ENCODE results near the gene DVL2. TPM values are rescaled to one million over a fixed set of nuclear protein-coding genes. Genes with fewer than 3 reads are reported as not detected.
A peak's percentile ranks its signal among the peaks of the same experiment; 100 is the strongest.

DVL2 gene
- total RNA-seq, 1 donor from 2014 or later: 93.9 TPM

DNA sequence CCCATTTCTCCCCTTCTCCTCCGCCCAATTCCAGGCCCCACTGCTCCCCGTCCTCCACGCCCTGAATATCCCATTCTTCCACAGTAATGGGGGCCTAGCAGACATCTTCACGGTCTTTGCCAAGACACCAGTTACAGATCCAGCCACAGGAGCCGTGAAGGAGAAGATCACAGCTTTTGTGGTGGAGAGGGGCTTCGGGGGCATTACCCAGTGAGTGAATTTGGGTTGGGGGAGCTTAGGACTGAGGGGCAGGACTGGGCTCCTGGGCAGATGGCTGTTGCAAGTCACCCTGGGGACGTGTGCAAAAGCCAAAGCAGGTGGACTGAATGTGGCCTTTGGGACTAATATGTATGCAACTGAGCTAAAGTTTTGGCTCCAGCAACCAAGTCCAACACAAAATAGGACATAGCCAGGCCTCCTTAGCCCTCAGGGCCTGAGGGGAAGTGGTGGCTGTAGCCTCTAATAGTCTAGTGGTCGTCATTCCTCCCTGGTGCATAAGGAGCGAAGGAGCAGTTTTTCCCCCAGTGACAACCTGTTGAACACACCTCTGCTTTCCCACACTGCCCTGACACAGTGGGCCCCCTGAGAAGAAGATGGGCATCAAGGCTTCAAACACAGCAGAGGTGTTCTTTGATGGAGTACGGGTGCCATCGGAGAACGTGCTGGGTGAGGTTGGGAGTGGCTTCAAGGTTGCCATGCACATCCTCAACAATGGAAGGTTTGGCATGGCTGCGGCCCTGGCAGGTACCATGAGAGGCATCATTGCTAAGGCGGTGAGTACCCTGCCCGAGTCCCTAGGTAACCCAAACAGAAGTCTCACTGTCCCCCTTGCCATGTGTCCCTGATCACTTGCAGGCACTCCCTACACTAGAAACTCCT is 12.0 kb downstream of the DVL2 start:
- Mint-ChIP-seq H3K36me3 (peaks cover 8% of the 10 kb centered on the region), H3K4me3 (peak overlapping the region; percentile 97), H3K27me3 (no peaks in the 10 kb centered on the region), H3K4me1 (ENCODE audit: unreplicated experiment) (peaks cover 31% of the 10 kb centered on the region), H3K9me3 (no peaks in the 10 kb centered on the region), H3K27ac (peak overlapping the region; percentile 50)
- TF ChIP-seq, protein P1, sequence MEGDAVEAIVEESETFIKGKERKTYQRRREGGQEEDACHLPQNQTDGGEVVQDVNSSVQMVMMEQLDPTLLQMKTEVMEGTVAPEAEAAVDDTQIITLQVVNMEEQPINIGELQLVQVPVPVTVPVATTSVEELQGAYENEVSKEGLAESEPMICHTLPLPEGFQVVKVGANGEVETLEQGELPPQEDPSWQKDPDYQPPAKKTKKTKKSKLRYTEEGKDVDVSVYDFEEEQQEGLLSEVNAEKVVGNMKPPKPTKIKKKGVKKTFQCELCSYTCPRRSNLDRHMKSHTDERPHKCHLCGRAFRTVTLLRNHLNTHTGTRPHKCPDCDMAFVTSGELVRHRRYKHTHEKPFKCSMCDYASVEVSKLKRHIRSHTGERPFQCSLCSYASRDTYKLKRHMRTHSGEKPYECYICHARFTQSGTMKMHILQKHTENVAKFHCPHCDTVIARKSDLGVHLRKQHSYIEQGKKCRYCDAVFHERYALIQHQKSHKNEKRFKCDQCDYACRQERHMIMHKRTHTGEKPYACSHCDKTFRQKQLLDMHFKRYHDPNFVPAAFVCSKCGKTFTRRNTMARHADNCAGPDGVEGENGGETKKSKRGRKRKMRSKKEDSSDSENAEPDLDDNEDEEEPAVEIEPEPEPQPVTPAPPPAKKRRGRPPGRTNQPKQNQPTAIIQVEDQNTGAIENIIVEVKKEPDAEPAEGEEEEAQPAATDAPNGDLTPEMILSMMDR (conservative IDR thresholded peaks at IDR 0.05): no peak
- no peak for DNase-seq (ENCODE audit: extremely low spot score, unreplicated experiment)

GRCh38 chr17:7221278-7222092 is 12.8 kb downstream of the DVL2 start:
- DNase-seq (ENCODE audit: extremely low spot score, unreplicated experiment): no peak
- Mint-ChIP-seq H3K27ac (peak overlapping the region; percentile 97), H3K4me1 (ENCODE audit: unreplicated experiment) (peaks cover 34% of the 10 kb centered on the region), H3K27me3 (no peaks in the 10 kb centered on the region), H3K9me3 (no peaks in the 10 kb centered on the region), H3K36me3 (peaks cover 8% of the 10 kb centered on the region), H3K4me3 (peak overlapping the region; percentile 97)
- TF ChIP-seq, protein P1 (conservative IDR thresholded peaks at IDR 0.05): no peak

DNA sequence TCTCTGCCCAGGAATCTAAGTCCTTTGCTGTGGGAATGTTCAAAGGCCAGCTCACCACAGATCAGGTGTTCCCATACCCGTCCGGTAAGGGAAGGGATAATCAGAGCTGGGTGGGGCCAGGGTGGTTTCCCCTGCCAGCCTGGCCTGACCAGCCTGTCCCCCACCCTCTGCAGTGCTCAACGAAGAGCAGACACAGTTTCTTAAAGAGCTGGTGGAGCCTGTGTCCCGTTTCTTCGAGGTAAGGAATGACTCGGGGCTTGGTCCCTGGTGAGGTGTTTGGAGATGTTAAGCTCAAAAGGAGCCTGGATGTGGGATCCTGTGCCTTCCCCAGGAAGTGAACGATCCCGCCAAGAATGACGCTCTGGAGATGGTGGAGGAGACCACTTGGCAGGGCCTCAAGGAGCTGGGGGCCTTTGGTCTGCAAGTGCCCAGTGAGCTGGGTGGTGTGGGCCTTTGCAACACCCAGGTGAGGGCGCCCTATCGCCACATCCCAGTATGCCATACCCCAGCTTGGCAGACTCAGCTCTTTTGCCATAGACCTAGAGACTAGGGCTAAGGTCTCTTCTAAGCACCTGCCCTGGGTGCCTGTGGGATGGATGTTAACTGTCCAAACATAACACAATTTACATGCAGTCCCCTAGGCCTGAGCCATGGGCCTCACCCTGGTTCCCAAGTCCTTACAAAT is 13.6 kb downstream of the DVL2 start:
- H3K36me3 Mint-ChIP-seq: peaks cover 8% of the 10 kb centered on the region
- no peaks in the 10 kb centered on the region for H3K9me3 Mint-ChIP-seq
- peak overlapping the region; percentile 97 for H3K27ac Mint-ChIP-seq
- peaks cover 42% of the 10 kb centered on the region for H3K4me1 Mint-ChIP-seq (ENCODE audit: unreplicated experiment)
- no peak for DNase-seq (ENCODE audit: extremely low spot score, unreplicated experiment)
- TF ChIP-seq, protein P1 (conservative IDR thresholded peaks at IDR 0.05): peak; percentile 49
- peak overlapping the region; percentile 97 for H3K4me3 Mint-ChIP-seq
- peaks cover 6% of the 10 kb centered on the region for H3K27me3 Mint-ChIP-seq

GRCh38 chr17:7219812-7220592 is 14.3 kb downstream of the DVL2 start, which contains the start of the genes ACADVL and DLG4:
Gene ACADVL, plus strand, starts transcription at chr17:7219938. Its CDS starts 47 bp downstream, at chr17:7219985.
Gene DLG4, minus strand, starts transcription at chr17:7219836.
- Mint-ChIP-seq H3K4me3 (peak within 1 kb of the TSS; percentile 97), H3K4me1 (ENCODE audit: unreplicated experiment) (peaks cover 42% of the 10 kb centered on the region)

More at GRCh38 chr17:7219812-7220592, 14.3 kb downstream of the DVL2 start, which contains the start of the genes ACADVL and DLG4:
- peaks cover 8% of the 10 kb centered on the region for H3K36me3 Mint-ChIP-seq
- H3K27ac Mint-ChIP-seq: peak within 1 kb of the TSS; percentile 97
- peak; percentile 87 for DNase-seq (ENCODE audit: extremely low spot score, unreplicated experiment)
- TF ChIP-seq, protein P1 (conservative IDR thresholded peaks at IDR 0.05): no peak
- no peaks in the 10 kb centered on the region for H3K9me3 Mint-ChIP-seq
- H3K27me3 Mint-ChIP-seq: peaks cover 6% of the 10 kb centered on the region

Measured in type B pancreatic cell (in vitro differentiated cells).